Large intestine (tissue), 3 donors: ENCODE measurements around the gene SLC35A1. TPM values are rescaled to one million over a fixed set of nuclear protein-coding genes. Genes with fewer than 3 reads are reported as not detected.

Source experiments
- DNase-seq, 2 donors: peaks; one replicate each; pipeline versions ENCODE4 v3.0.0 to v3.0.0-alpha.2; 2013
- H3K27ac ChIP-seq: one replicate; pipeline ENCODE4 v1.5.1; 2013; ENCODE audit warnings: low read length
- H3K27me3 ChIP-seq: 2 replicates; pipeline ENCODE4 v1.6.1; 2013; ENCODE audit warnings: low read length; ENCODE audit not compliant: control insufficient read depth, insufficient read depth
- H3K36me3 ChIP-seq: 2 replicates; pipeline ENCODE4 v1.6.1; 2013; ENCODE audit warnings: low read length; ENCODE audit not compliant: control insufficient read depth, insufficient read depth
- H3K4me1 ChIP-seq: one replicate; pipeline ENCODE4 v1.6.1; 2013; ENCODE audit warnings: low read length; ENCODE audit not compliant: control insufficient read depth, insufficient read depth
- H3K4me3 ChIP-seq: one replicate; pipeline ENCODE4 v1.5.1; 2013; ENCODE audit warnings: low read length
- H3K9me3 ChIP-seq: one replicate; pipeline ENCODE4 v1.6.1; 2013; ENCODE audit warnings: mild to moderate bottlenecking, low read depth, low read length, moderate library complexity; ENCODE audit not compliant: control insufficient read depth
- WGBS: methylation state at CpG from one replicate; pipeline ENCODE4 v1.1.5; 2013; ENCODE audit warnings: low lambda C conversion rate; ENCODE audit not compliant: insufficient coverage; 5-methylcytosine and 5-hydroxymethylcytosine counted together
- polyA plus RNA-seq: library from polyadenylated mRNA; unstranded; fragments of 120-200 nt; gene quantifications from one replicate; pipeline ENCODE4 v1.2.1, GENCODE V29; 2013

Gene SLC35A1
- polyA plus RNA-seq, 1 donor: 36.4 TPM

DNA sequence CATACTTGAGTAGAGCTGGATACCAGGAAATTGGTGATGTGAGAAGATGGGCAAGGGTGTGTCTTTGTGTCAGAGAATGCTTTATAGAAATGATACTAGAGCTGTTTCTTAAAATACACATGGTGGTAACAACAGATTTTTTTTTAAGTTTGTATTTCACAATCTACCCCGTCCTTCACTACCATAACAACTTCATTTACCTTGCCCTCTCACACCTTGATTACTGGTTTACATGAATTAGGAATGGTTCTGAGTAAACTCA, 71.6 kb downstream of the SLC35A1 start:
- Histone ChIP-seq H3K9me3 (peaks cover 4% of the 10 kb centered on the region), H3K27ac (no peak overlapping the region), H3K4me1 (no peaks in the 10 kb centered on the region), H3K36me3 (peaks cover 45% of the 10 kb centered on the region), H3K4me3 (no peak overlapping the region), H3K27me3 (no peaks in the 10 kb centered on the region)
- DNase-seq: peak in 1 of 2 donors; percentile 29
- 60% methylated on average over 1 of the region's 1 CpG for WGBS

DNA sequence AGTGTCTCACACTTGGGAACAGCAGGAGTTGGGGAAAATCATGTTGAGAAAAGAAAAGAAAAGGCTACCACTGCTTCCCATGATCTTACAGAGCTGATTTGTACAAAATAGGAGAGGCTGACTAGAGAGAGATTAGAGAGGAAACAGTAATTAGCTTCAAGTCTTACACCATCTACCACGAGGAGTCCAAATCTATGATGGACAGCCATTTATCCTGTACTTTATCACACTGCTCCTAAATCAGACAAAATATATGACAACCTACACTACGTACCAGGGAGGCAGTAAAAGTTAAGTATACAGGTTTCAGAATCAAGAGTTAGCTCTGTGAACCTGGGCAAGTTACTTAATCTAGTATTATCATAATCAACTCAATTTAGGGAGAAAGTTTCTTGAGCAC, 79.0 kb downstream of the SLC35A1 start:
- DNase-seq: no peak
- Histone ChIP-seq H3K4me1 (no peaks in the 10 kb centered on the region), H3K4me3 (no peak overlapping the region), H3K27me3 (no peaks in the 10 kb centered on the region), H3K27ac (no peak overlapping the region), H3K36me3 (peaks cover 39% of the 10 kb centered on the region), H3K9me3 (no peaks in the 10 kb centered on the region)
- 100% methylated on average over 1 of the region's 2 CpGs for WGBS

DNA sequence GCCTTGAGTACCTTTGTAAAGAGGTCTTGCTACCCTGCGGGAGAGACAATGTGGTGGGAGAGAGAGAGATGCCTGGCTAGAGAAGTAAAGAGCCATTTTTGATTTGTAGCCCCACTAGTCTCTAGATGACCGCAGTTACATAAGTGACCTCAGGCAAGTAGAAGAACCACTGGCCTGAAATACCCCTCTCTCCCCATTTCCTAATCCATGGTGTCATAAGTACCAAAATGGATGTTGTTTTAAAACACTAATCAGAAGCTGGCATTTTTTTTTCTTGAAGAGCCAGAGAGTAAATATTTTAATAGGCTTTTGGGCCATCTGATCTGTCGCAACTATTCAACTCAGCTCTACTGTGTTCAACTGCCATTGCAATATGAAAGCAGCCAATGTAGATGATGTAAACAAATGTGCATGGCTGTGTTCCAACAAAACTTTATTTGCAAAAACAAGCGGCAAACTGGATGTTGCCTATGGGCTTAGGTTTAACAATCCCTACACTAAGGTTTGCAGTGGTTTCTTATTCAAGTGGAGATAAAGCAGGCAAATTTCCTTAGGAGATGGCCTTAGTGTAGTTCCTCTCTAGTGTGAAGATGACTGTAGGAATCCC, 80.5 kb downstream of the SLC35A1 start:
- Histone ChIP-seq H3K9me3 (no peaks in the 10 kb centered on the region), H3K27ac (no peak overlapping the region), H3K36me3 (peaks cover 42% of the 10 kb centered on the region), H3K27me3 (no peaks in the 10 kb centered on the region), H3K4me3 (no peak overlapping the region), H3K4me1 (no peaks in the 10 kb centered on the region)
- no peak for DNase-seq
- no CpG with 5 or more reads among the region's 4 CpGs for WGBS

DNA sequence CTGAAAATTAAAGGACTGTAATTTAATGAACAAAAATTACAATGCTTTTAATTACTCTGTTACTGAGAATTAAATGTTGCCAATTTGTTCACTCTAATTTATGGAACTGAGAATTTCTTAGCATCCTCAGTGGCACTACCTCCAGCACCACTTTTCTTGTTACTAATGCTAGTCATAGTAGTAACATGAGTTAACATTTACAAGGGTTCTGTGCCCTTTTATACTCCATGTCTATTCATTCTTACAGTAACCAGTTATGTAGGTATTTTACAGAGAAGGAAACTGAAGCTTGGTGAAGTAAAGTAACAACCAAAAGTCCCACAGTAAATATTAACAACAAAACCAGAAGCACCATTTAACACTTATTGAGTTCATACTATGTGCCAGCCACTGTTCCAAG, 82.7 kb downstream of the SLC35A1 start:
- peaks cover 45% of the 10 kb centered on the region for H3K36me3 ChIP-seq
- H3K4me1 ChIP-seq: no peaks in the 10 kb centered on the region
- H3K9me3 ChIP-seq: no peaks in the 10 kb centered on the region
- H3K27me3 ChIP-seq: no peaks in the 10 kb centered on the region
- DNase-seq: no peak
- H3K4me3 ChIP-seq: no peak overlapping the region
- no peak overlapping the region for H3K27ac ChIP-seq

DNA sequence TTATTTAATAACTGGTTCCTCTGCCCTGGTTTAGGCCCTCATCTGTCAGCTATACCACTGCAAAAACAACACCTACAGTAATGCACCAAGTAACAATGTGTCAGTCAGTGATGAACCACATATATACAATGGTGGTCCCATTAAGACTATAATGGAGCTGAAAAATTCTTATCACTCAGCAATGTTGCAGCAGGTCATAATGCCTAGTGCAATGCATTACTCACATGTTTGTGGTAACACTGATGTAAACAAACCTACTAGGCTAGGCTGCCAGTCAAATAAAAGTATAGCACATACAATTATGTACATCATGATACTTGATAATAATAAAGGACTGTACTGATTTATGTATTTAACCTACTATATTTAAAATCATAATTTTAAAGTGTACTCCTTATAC, 85.7 kb downstream of the SLC35A1 start:
- no peak for DNase-seq
- no peaks in the 10 kb centered on the region for H3K4me1 ChIP-seq
- no peak overlapping the region for H3K27ac ChIP-seq
- no peaks in the 10 kb centered on the region for H3K27me3 ChIP-seq
- H3K9me3 ChIP-seq: no peaks in the 10 kb centered on the region
- H3K36me3 ChIP-seq: peaks cover 52% of the 10 kb centered on the region
- no peak overlapping the region for H3K4me3 ChIP-seq

DNA sequence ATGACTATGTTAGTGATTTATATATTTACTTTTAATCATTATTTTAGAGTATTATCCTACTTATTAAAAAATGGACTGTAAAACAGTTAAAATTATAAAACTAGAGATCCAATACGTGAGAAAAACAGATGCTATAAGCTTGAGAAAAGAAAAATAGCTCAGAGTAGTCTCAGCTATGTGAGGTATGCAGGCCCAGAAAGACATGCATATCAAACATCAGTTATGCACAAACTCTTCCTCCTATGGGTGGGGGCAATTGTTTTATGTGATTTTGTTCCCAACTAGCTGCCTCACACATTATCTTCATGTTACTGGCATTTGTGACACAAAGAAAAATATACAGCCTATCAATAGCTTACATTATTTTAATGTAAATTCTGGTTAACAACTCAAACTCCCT, 88.2 kb downstream of the SLC35A1 start:
- Histone ChIP-seq H3K27ac (no peak overlapping the region), H3K36me3 (peaks cover 55% of the 10 kb centered on the region)
- WGBS: 83% methylated on average over 1 of the region's 1 CpG

More for the DNA sequence above, 88.2 kb downstream of the SLC35A1 start:
- Histone ChIP-seq H3K4me1 (no peaks in the 10 kb centered on the region), H3K27me3 (no peaks in the 10 kb centered on the region), H3K4me3 (no peak overlapping the region), H3K9me3 (no peaks in the 10 kb centered on the region)
- no peak for DNase-seq

Other genes starting within 250 kb of the SLC35A1 start
- 12.0 TPM for gene SMIM8, start 150.4 kb upstream of the SLC35A1 start, polyA plus RNA-seq
- gene GJB7, start 143.7 kb upstream of the SLC35A1 start, polyA plus RNA-seq: 0.04 TPM
- gene C6orf163, start 128.2 kb upstream of the SLC35A1 start, polyA plus RNA-seq: 3.1 TPM
- 0.15 TPM for gene CFAP206, start 65.0 kb upstream of the SLC35A1 start, polyA plus RNA-seq
- 73.9 TPM for gene RARS2, start 117.0 kb downstream of the SLC35A1 start, polyA plus RNA-seq
- gene ORC3, start 117.2 kb downstream of the SLC35A1 start, polyA plus RNA-seq: 27.0 TPM
- 60.6 TPM for gene AKIRIN2, start 229.3 kb downstream of the SLC35A1 start, polyA plus RNA-seq